Progenitor cell of endocrine pancreas (in vitro differentiated cells): ENCODE data around the gene RILPL1. TPM values are rescaled to one million over a fixed set of nuclear protein-coding genes. Genes with fewer than 3 reads are reported as not detected.
A peak's percentile ranks its signal among the peaks of the same experiment; 100 is the strongest.
"Not testable (repeated sequence)": the region's sequence is repeated elsewhere in the genome, so short reads cannot be mapped to it uniquely, and the experiment has no call there.

ENCODE experiments used
- DNase-seq: peaks from one replicate; pipeline ENCODE4 v3.0.0; 2021; ENCODE audit warnings: low spot score; ENCODE audit not compliant: unreplicated experiment
- H3K27ac Mint-ChIP-seq: 2 replicates; pipeline ENCODE4 v1.8.0; 2021; ENCODE audit warnings: mild to moderate bottlenecking, moderate library complexity, mixed read lengths
- H3K27me3 Mint-ChIP-seq: 2 replicates; pipeline ENCODE4 v1.8.0; 2021; ENCODE audit warnings: mixed read lengths
- H3K36me3 Mint-ChIP-seq: 2 replicates; pipeline ENCODE4 v1.8.0; 2022; ENCODE audit warnings: mixed read lengths; ENCODE audit not compliant: insufficient read depth
- H3K4me1 Mint-ChIP-seq: 2 replicates; pipeline ENCODE4 v1.8.0; 2021; ENCODE audit warnings: low read depth, mixed read lengths
- H3K4me3 Mint-ChIP-seq: 2 replicates; pipeline ENCODE4 v1.8.0; 2021; ENCODE audit warnings: low read depth, mild to moderate bottlenecking, moderate library complexity, mixed read lengths
- H3K9me3 Mint-ChIP-seq: 2 replicates; pipeline ENCODE4 v1.8.0; 2021; ENCODE audit warnings: low read depth, mixed read lengths
- total RNA-seq: library from RNA; stranded (reverse); gene quantifications from 2 replicates; pipeline ENCODE4 v1.2.1, GENCODE V29; 2021
- TF ChIP-seq, protein P1 (sequence below): fragments of 200-600 bp; sonication (generic); IDR thresholded peaks from one replicate; pipeline ENCODE4 v1.5.0; 2021; ENCODE audit warnings: antibody characterized with exemption, mild to moderate bottlenecking; ENCODE audit not compliant: unreplicated experiment

The RILPL1 gene
- total RNA-seq, 1 donor from 2014 or later = 26.2 TPM

DNA sequence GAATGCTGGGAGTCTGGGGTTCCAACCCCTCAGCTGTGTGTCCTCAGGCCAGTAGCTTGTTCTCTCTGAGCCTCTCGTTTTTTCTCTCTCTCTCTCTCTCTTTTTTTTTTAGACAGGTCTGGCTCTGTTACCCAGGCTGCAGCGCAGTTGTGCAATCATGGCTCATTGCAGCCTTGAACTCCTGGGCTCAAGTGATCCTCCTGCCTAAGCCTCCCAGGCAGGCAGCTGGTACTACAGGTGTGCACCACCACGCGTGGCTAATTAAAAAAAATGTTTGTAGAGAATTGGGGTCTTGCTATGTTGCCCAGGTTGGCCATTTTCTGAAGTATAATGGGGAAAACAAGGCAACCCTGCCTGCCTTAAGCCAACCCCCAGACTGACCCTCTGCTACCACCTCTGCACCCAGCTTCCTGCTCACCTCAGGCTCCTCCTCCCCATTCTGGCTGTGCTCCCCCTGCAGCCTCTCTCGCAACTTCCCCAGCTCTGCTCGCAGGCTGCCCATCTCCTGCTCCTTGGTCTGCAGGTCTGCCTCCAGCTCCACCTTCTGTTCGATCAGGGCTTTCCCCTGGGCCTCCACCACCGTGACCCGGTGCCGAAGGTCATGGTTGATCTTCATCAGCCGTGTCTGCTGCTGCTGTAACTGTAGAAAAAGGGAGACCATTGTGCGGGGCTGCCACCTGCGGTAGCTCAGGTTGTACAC lies 35.2 kb downstream of the RILPL1 start:
- TF ChIP-seq, protein P1, sequence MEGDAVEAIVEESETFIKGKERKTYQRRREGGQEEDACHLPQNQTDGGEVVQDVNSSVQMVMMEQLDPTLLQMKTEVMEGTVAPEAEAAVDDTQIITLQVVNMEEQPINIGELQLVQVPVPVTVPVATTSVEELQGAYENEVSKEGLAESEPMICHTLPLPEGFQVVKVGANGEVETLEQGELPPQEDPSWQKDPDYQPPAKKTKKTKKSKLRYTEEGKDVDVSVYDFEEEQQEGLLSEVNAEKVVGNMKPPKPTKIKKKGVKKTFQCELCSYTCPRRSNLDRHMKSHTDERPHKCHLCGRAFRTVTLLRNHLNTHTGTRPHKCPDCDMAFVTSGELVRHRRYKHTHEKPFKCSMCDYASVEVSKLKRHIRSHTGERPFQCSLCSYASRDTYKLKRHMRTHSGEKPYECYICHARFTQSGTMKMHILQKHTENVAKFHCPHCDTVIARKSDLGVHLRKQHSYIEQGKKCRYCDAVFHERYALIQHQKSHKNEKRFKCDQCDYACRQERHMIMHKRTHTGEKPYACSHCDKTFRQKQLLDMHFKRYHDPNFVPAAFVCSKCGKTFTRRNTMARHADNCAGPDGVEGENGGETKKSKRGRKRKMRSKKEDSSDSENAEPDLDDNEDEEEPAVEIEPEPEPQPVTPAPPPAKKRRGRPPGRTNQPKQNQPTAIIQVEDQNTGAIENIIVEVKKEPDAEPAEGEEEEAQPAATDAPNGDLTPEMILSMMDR = no peak
- no peaks in the 10 kb centered on the region for H3K27me3 Mint-ChIP-seq
- H3K36me3 Mint-ChIP-seq = peaks cover 20% of the 10 kb centered on the region
- no peak overlapping the region for H3K4me3 Mint-ChIP-seq
- DNase-seq = no peak
- H3K9me3 Mint-ChIP-seq = no peaks in the 10 kb centered on the region
- H3K27ac Mint-ChIP-seq = no peak overlapping the region
- H3K4me1 Mint-ChIP-seq = peaks cover 5% of the 10 kb centered on the region

DNA sequence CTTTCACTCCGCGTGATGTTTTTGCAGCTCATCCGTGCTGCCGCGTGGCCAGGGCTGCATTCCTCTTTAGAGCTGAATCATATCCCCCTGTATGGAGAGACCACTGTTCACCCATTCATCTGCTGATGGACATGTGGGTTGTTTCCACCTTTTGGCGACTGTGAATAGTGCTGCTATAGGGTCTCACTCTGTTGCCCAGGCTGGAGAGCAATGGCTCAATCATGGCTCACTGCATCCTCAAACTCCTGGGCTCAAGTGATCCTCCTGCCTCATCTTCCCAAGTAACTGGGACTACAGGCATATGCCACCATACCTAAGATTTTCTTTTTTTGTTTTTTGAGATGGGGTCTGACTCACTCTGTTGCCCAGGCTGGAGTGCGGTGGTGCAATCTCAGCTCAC lies 36.5 kb downstream of the RILPL1 start:
- TF ChIP-seq, protein P1 = no peak

DNA sequence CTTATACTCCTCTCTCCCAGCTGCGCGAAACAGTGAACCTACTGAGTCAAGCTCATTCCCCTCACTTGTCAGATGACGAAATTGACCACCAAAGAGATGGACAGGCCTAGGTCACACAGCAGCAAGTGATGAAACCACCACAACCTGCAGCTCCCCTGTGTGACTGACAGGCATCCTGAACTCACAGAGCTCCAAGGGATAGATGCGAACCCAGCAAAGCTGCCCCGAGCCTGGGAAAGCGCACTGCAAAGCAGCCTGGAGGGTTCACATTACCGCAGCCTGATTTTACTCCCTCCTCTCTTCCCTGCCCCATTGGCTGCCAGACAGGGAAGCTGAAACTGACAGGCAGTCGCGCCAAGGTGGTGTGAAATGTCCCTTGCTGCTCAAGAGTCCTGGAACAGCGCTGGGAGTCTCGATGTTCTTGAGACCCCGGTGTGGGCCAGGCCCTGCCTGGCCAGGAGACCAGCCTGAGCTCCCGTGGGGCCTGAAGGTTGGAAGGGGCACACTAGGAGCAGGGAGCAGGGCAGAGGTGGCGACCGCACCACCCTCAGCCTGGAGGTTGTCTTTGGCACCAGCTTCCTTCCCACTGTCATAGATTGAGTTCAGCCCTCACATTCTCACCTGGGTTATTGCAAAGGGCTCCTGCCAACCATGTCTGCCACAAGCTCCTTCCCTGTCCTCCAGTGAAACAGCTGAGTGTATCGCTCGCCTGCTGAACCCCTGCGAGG lies 39.2 kb downstream of the RILPL1 start:
- no peaks in the 10 kb centered on the region for H3K27me3 Mint-ChIP-seq
- peaks cover 14% of the 10 kb centered on the region for H3K36me3 Mint-ChIP-seq
- no peak for DNase-seq
- no peaks in the 10 kb centered on the region for H3K9me3 Mint-ChIP-seq
- TF ChIP-seq, protein P1 = no peak
- H3K4me1 Mint-ChIP-seq = peaks cover 14% of the 10 kb centered on the region
- H3K4me3 Mint-ChIP-seq = no peak overlapping the region
- H3K27ac Mint-ChIP-seq = peak overlapping the region; percentile 52

More for the DNA sequence above, 36.5 kb downstream of the RILPL1 start:
- Mint-ChIP-seq H3K4me1 (peaks cover 14% of the 10 kb centered on the region), H3K9me3 (no peaks in the 10 kb centered on the region), H3K27me3 (no peaks in the 10 kb centered on the region), H3K4me3 (no peak overlapping the region), H3K27ac (no peak overlapping the region), H3K36me3 (peaks cover 18% of the 10 kb centered on the region)
- DNase-seq = no peak

DNA sequence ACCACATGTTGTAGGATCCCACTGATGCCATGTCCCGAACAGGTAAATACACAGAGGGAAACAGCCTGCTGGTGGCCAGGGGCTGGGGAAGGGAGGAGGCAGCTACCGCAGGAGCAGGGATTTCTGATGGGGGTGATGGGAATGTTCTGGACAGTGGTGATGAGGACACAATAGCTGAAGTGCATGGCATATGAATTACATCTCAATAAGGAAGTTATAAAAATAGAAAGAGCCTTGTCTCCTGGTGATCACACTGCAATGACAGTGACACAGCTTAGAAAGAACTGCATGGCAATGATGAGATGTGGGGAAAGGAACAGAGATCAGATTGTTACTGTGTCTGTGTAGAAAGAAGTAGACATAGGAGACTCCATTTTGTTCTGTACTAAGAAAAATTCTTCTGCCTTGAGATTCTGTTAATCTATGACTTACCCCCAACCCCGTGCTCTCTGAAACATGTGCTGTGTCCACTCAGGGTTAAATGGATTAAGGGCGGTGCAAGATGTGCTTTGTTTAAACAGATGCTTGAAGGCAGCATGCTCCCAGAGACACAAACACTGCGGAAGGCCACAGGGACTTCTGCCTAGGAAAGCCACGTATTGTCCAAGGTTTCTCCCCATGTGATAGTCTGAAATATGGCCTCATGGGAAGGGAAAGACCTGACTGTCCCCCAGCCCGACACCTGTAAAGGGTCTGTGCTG lies 41.0 kb downstream of the RILPL1 start:
- not testable (repeated sequence) for DNase-seq, H3K4me3 Mint-ChIP-seq, H3K9me3 Mint-ChIP-seq, H3K36me3 Mint-ChIP-seq, H3K27me3 Mint-ChIP-seq
- Mint-ChIP-seq H3K4me1 (peaks cover 17% of the 10 kb centered on the region), H3K27ac (peak overlapping the region; percentile 30)

DNA sequence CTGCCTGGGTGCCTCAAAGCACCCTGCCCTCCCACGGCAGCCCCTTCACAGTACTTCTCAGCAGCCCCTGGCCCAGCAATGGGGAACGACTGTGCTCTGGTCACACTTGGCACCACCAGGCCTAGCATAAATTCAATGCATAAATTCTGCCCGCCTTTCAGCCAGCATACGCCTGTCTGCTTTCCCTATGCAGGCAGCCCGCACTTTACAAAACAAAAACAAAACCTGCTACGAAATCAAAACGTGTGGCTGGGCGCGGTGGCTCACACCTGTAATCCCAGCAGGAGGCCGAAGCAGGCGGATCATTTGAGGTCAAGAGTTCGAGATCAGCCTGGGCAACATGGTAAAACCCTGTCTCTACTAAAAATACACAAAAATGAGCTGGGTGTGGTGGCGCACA lies 42.0 kb downstream of the RILPL1 start:
- TF ChIP-seq, protein P1 = no peak
- peaks cover 17% of the 10 kb centered on the region for H3K4me1 Mint-ChIP-seq
- H3K27ac Mint-ChIP-seq = no peak overlapping the region
- H3K4me3 Mint-ChIP-seq = no peak overlapping the region
- peaks cover 6% of the 10 kb centered on the region for H3K36me3 Mint-ChIP-seq
- DNase-seq = no peak
- H3K9me3 Mint-ChIP-seq = no peaks in the 10 kb centered on the region
- H3K27me3 Mint-ChIP-seq = no peaks in the 10 kb centered on the region
